A549 (cell line): ENCODE results near the gene ZNF367. TPM values are rescaled to one million over a fixed set of nuclear protein-coding genes. Genes with fewer than 3 reads are reported as not detected.
A peak's percentile ranks its signal among the peaks of the same experiment; 100 is the strongest.

Experiments used
- ATAC-seq, 2 experiments: fragments of 200-7000 bp in 1 of 2; fragments of >200 bp in 1 of 2; cut with Nextera tagmentation in 1 of 2; cut with Tn5 transposase in 1 of 2; 3 replicates each; pipeline versions ENCODE4 v1.8.0 to v1.9.1; 2018 to 2020; ENCODE audit warnings: mild to moderate bottlenecking in 1 of 2, moderate library complexity in 1 of 2
- CTCF ChIA-PET: fragments of 300-600 bp; sonication (Branson Sonifier 250); formaldehyde crosslinking; extraction: SDS; loops from one replicate; lab custom pipeline; 2021; ENCODE audit warnings: antibody characterized with exemption, inconsistent platforms; lab: Yijun Ruan, JAX
- POLR2A ChIA-PET: fragments of 350-600 bp; formaldehyde crosslinking; extraction: SDS; loops from one replicate; lab custom pipeline; 2021; ENCODE audit warnings: antibody characterized with exemption, inconsistent platforms; lab: Yijun Ruan, JAX
- DNase-seq, 2 experiments: peaks; one replicate each; pipeline versions ENCODE4 v3.0.0 to v3.0.0-alpha.2; 2011 to 2016; ENCODE audit warnings: low read depth in 1 of 2, low spot score in 1 of 2
- FAIRE-seq: peaks from 2 replicates; lab custom pipeline; 2011; peaks lifted over from hg19 to GRCh38; lab: Jason Lieb, UNC
- H3K27ac ChIP-seq, 2 experiments: fragments of >200 bp; sonication (Bioruptor Twin); formaldehyde crosslinking; 3 replicates each; pipeline ENCODE4 v1.5.1; 2016 to 2017
- H3K4me1 ChIP-seq: fragments of >200 bp; sonication (Bioruptor Twin); formaldehyde crosslinking; 3 replicates; pipeline ENCODE4 v1.6.1; 2016
- H3K4me2 ChIP-seq: fragments of >200 bp; sonication (Bioruptor Twin); formaldehyde crosslinking; 3 replicates; pipeline ENCODE4 v1.6.1; 2016
- H3K4me3 ChIP-seq: fragments of >200 bp; sonication (Bioruptor Twin); formaldehyde crosslinking; 3 replicates; pipeline ENCODE4 v1.5.1; 2016
- H3K9me3 ChIP-seq: fragments of >200 bp; sonication (Bioruptor Twin); formaldehyde crosslinking; 3 replicates; pipeline ENCODE4 v1.6.1; 2016
- EHMT2 ChIP-seq: fragments of 200-600 bp; sonication (generic); IDR thresholded peaks from 2 replicates; pipeline ENCODE4 v1.6.1; 2016; ENCODE audit warnings: antibody characterized with exemption, low read depth, mild to moderate bottlenecking, moderate library complexity
- FOSL2 ChIP-seq, 2 experiments: fragments of 450-650 bp in 1 of 2; fragments of >200 bp in 1 of 2; sonication (Bioruptor Twin) in 1 of 2; formaldehyde crosslinking; IDR thresholded peaks; 2 replicates each; pipeline versions ENCODE4 v1.5.0 to v1.6.1; 2016 to 2020; ENCODE audit warnings: mild to moderate bottlenecking in 1 of 2, moderate library complexity in 1 of 2
- GATA3 ChIP-seq: IDR thresholded peaks from 2 replicates; pipeline ENCODE4 v1.6.1; 2012; ENCODE audit warnings: borderline replicate concordance
- MAFK ChIP-seq: fragments of 450-650 bp; IDR thresholded peaks from 2 replicates; pipeline ENCODE4 v1.6.1; 2014; ENCODE audit not compliant: partially characterized antibody
- POLR2A ChIP-seq: IDR thresholded peaks from 2 replicates; pipeline ENCODE4 v1.6.1; 2012; ENCODE audit warnings: mild to moderate bottlenecking, low read length
- RCOR1 ChIP-seq: fragments of 150-350 bp; IDR thresholded peaks from 2 replicates; pipeline ENCODE4 v1.6.1; 2014; ENCODE audit warnings: antibody characterized with exemption, low read length, low read depth
- RFX5 ChIP-seq: fragments of 450-650 bp; IDR thresholded peaks from 2 replicates; pipeline ENCODE4 v1.7.1; 2014; ENCODE audit warnings: antibody characterized with exemption, mild to moderate bottlenecking, moderate library complexity
- TFCP2L1 ChIP-seq: fragments of 250-450 bp; sonication (Bioruptor Pico); IDR thresholded peaks from 2 replicates; pipeline ENCODE4 v1.5.0; 2021; ENCODE audit warnings: mild to moderate bottlenecking
- TP53 ChIP-seq: fragments of 250-450 bp; sonication (Bioruptor Pico); IDR thresholded peaks from 2 replicates; pipeline ENCODE4 v1.5.0; 2021; ENCODE audit warnings: mild to moderate bottlenecking, moderate library complexity
- ZNF302 ChIP-seq: fragments of 250-450 bp; sonication (Bioruptor Pico); IDR thresholded peaks from 2 replicates; pipeline ENCODE4 v1.9.0; 2021; ENCODE audit warnings: inconsistent platforms, mild to moderate bottlenecking, moderate library complexity
- WGBS: methylation state at CpG from one replicate; pipeline ENCODE4 v1.1.6; 2017; ENCODE audit errors: missing lambda C conversion rate; 5-methylcytosine and 5-hydroxymethylcytosine counted together
- polyA plus RNA-seq, 4 experiments: library from polyadenylated mRNA; depleted of rRNA in 3 of 4; stranded (reverse); fragments of >200 nt; fragmentation: RNase III in 1 of 4; extraction: RNeasy Plus Mini Kit Qiagen cat#74134 plus additional on column Dnase treatment in 1 of 4; gene quantifications; 2 replicates in 3 of 4; 3 replicates in 1 of 4; pipeline ENCODE4 v1.2.3, GENCODE V29; 2011 to 2017
- TF ChIP-seq, protein P1 (sequence below): IDR thresholded peaks from 2 replicates; pipeline ENCODE4 v1.6.1; 2012
- TF ChIP-seq, protein P2 (sequence below): fragments of 250-450 bp; sonication (Bioruptor Pico); IDR thresholded peaks from 2 replicates; pipeline ENCODE4 v1.5.0; 2021; ENCODE audit warnings: mild to moderate bottlenecking, moderate library complexity, borderline replicate concordance
- TF ChIP-seq, protein P3 (sequence below): fragments of >200 bp; sonication (Bioruptor Twin); formaldehyde crosslinking; IDR thresholded peaks from 3 replicates; pipeline ENCODE4 v1.5.1; 2016
- TF ChIP-seq, protein P4 (sequence below): fragments of 200-600 bp; sonication (generic); IDR thresholded peaks from 2 replicates; pipeline ENCODE4 v1.6.1; 2016; ENCODE audit warnings: antibody characterized with exemption, mild to moderate bottlenecking, moderate library complexity

ZNF367 gene
- polyA plus RNA-seq, 2 of the 4 experiments (the other 2 are of a cell fraction): 4.8 to 8.3 TPM

DNA sequence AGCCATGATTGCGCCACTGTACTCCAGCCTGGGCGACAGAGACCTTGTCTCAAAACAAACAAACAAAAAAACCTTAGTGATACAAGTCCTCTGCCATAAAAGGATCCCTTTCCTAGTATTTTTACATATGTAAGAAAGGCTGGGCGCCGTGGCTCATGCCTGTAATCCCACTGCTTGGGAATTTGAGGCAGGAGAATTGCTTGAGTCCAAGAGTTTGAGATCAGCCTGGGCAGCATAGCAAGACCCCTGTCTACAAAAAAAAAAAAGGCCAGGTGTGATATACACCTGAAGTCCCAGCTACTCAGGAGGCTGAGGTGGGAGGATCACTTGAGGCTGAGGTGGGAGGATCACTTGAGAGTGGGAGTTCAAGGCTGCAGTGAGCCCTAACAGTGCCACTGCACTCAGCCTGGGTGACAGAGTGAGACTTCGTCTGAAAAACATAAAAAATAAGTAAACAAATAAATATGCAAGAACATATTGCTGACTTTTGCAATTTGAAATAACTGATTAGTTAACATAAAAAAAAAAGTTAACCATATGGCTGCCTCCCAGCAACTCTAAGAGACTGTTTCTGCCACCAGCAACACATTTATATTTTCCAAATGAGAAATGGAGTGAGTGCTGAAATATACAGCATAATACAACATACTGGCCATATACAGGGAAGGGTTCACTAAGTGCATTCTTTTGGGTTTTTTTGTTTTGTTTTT lies 6.9 kb downstream of the ZNF367 start:
- ATAC-seq: no peak
- no peak overlapping the region for H3K4me2 ChIP-seq
- ChIA-PET POLR2A (no interaction called here), CTCF (interaction anchor here (0.6 kb wide), 1 partner anchor 137 kb away, joined by 5 read pairs; no protein-coding TSS in a partner anchor)
- FAIRE-seq: no peak
- 86% methylated on average over 5 of the region's 5 CpGs for WGBS
- peaks cover 19% of the 10 kb centered on the region; the same call in 2 of the 3 replicates for H3K4me1 ChIP-seq
- TF ChIP-seq MAFK (peak; percentile 55), RCOR1 (no peak), EHMT2 (no peak), FOSL2 (IDR thresholded peaks at IDR 0.05) (no peak), FOSL2 (CRISPR knock-in tag; IDR thresholded peaks at IDR 0.05) (no peak), ZNF302 (CRISPR knock-in tag) (no peak)
- no peak for DNase-seq
- no peak overlapping the region for H3K27ac ChIP-seq
- no peak overlapping the region for H3K4me3 ChIP-seq
- no peaks in the 10 kb centered on the region for H3K9me3 ChIP-seq

DNA sequence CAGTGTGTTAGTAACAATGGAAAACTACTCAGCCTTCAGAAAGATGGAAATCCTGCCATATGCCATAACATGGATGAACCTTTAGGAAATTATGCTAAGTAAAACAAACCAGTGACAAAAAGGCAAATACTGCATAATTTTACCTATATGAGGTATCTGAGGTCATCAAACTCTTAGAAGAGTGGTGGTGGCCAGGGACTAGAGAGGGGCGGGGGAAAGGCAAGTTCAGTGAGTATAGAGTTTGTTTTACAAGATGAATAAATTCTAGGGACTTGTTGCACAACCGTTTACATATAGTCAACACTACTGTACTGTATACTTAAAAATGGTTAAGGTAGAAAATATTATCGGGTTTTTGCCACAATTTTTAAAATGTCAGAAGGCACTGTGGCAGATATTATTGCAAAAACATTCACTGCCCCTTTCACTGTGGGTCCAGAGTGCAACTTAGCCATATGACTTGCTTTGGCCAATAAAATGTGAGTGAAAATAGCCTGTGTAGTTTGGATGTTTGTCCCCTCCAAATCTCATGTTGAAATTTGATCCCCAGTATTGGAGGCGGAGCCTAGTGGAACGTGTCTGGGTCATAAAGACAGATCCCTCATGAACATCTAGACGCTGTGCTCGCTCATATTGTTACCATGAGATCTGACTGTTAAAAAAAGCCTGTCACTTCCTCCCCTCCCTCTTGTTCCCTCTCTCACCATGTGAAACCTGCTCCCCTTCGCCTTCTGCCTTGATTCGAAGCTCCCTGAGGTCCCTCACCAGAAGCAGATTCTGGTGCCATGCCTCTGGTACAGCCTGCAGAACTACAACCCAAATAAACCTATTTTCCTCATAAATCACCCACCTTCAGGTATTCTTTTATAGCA lies 9.5 kb downstream of the ZNF367 start:
- Histone ChIP-seq H3K27ac (0 out of 6 replicates have a peak overlapping the region, but pooled peaks of 1 of the 2 experiments have one; percentile 8), H3K9me3 (no peaks in the 10 kb centered on the region), H3K4me2 (peak overlapping the region; percentile 22; the same call in 2 of the 3 replicates), H3K4me1 (peaks cover 17% of the 10 kb centered on the region; the same call in 2 of the 3 replicates), H3K4me3 (no peak overlapping the region)
- no peak for DNase-seq
- ChIA-PET POLR2A (no interaction called here), CTCF (interaction anchor here (0.8 to 1.0 kb wide), 2 partner anchors 13 to 81 kb away, joined by 4 read pairs; no protein-coding TSS in a partner anchor)
- no peak for FAIRE-seq
- 75% methylated on average over 9 of the region's 9 CpGs for WGBS
- TF ChIP-seq, protein P1, sequence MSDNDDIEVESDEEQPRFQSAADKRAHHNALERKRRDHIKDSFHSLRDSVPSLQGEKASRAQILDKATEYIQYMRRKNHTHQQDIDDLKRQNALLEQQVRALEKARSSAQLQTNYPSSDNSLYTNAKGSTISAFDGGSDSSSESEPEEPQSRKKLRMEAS: no peak
- TF ChIP-seq RCOR1 (no peak), RFX5 (no peak)
- TF ChIP-seq, protein P2, sequence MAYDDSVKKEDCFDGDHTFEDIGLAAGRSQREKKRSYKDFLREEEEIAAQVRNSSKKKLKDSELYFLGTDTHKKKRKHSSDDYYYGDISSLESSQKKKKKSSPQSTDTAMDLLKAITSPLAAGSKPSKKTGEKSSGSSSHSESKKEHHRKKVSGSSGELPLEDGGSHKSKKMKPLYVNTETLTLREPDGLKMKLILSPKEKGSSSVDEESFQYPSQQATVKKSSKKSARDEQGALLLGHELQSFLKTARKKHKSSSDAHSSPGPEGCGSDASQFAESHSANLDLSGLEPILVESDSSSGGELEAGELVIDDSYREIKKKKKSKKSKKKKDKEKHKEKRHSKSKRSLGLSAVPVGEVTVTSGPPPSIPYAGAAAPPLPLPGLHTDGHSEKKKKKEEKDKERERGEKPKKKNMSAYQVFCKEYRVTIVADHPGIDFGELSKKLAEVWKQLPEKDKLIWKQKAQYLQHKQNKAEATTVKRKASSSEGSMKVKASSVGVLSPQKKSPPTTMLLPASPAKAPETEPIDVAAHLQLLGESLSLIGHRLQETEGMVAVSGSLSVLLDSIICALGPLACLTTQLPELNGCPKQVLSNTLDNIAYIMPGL (CRISPR knock-in tag): no peak
- TF ChIP-seq, protein P3, sequence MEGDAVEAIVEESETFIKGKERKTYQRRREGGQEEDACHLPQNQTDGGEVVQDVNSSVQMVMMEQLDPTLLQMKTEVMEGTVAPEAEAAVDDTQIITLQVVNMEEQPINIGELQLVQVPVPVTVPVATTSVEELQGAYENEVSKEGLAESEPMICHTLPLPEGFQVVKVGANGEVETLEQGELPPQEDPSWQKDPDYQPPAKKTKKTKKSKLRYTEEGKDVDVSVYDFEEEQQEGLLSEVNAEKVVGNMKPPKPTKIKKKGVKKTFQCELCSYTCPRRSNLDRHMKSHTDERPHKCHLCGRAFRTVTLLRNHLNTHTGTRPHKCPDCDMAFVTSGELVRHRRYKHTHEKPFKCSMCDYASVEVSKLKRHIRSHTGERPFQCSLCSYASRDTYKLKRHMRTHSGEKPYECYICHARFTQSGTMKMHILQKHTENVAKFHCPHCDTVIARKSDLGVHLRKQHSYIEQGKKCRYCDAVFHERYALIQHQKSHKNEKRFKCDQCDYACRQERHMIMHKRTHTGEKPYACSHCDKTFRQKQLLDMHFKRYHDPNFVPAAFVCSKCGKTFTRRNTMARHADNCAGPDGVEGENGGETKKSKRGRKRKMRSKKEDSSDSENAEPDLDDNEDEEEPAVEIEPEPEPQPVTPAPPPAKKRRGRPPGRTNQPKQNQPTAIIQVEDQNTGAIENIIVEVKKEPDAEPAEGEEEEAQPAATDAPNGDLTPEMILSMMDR: no peak
- ATAC-seq: peak; percentile 25 to 43; a peak in 4 of 6 replicates

DNA sequence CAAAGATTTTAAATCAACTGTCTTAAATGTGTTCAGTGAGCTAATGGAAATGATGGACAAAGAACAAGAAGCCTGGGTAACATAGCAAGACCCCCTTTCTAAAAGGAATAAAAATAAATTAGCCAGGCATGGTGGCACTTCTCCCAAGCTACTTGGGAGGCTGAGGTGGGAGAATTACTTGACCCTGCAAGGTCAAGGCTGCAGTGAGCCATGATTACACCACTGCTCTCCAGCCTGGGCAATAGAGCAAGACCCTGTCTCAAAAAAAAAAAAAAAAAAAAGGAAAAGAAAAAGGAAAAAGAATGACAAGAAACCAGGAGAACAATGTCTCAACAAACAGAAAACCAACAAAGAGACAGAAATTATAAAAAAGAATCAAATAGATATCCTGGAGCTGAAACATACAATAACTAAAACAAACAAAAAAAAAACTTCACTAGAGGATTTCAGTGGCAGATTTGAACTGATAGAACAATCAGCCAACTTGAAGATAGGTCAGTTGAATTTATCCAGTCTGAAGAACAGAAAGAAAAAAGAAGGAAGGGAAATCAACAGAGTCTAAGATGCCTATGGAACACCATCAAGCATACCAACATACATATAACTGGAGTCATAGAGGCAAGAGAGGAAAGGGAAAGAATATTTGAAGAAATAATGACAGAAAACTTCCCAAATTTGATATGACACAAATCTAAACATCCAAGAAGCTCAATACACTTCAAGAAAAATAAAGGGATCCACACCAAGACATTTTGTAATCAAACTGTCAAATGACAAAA lies 17.8 kb downstream of the ZNF367 start:
- Histone ChIP-seq H3K4me2 (no peak overlapping the region), H3K4me3 (no peak overlapping the region), H3K9me3 (peaks cover 10% of the 10 kb centered on the region; the same call in 1 of the 3 replicates), H3K4me1 (peaks cover 3% of the 10 kb centered on the region; the same call in 1 of the 3 replicates), H3K27ac (no peak overlapping the region)
- DNase-seq (no peak), ATAC-seq (no peak), FAIRE-seq (no peak)
- CTCF ChIA-PET: interaction anchor here (1.2 to 1.3 kb wide), 2 partner anchors 42 to 72 kb away, joined by 3 read pairs; no protein-coding TSS in a partner anchor
- TF ChIP-seq RFX5 (no peak), TFCP2L1 (no peak), POLR2A (no peak), GATA3 (no peak), TP53 (CRISPR knock-in tag) (no peak), EHMT2 (no peak)
- TF ChIP-seq, protein P4, sequence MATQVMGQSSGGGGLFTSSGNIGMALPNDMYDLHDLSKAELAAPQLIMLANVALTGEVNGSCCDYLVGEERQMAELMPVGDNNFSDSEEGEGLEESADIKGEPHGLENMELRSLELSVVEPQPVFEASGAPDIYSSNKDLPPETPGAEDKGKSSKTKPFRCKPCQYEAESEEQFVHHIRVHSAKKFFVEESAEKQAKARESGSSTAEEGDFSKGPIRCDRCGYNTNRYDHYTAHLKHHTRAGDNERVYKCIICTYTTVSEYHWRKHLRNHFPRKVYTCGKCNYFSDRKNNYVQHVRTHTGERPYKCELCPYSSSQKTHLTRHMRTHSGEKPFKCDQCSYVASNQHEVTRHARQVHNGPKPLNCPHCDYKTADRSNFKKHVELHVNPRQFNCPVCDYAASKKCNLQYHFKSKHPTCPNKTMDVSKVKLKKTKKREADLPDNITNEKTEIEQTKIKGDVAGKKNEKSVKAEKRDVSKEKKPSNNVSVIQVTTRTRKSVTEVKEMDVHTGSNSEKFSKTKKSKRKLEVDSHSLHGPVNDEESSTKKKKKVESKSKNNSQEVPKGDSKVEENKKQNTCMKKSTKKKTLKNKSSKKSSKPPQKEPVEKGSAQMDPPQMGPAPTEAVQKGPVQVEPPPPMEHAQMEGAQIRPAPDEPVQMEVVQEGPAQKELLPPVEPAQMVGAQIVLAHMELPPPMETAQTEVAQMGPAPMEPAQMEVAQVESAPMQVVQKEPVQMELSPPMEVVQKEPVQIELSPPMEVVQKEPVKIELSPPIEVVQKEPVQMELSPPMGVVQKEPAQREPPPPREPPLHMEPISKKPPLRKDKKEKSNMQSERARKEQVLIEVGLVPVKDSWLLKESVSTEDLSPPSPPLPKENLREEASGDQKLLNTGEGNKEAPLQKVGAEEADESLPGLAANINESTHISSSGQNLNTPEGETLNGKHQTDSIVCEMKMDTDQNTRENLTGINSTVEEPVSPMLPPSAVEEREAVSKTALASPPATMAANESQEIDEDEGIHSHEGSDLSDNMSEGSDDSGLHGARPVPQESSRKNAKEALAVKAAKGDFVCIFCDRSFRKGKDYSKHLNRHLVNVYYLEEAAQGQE: no peak
- TF ChIP-seq, protein P1: no peak
- POLR2A ChIA-PET: no interaction called here
